ENCODE results near the gene ZNF736.

DNA sequence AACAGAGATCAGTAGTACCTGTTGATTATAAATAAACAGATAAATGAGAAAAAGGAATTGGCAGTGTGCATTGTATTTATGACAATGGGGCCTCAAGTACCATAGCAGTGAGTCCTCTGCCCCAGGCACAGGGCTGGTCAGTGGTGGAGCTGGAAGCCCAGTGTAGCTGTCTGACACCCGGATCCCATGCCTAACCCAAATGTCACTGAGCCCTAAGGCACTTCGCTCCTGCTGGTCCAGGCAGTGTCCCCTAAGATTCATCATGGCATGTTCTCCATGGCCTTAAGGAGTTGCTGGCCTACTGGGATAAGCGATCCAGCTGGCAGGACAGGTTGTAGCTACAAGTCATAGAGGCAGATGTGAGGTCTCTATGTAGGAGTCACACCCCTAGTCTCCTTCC lies 3.3 kb upstream of the ZNF736 start:
- no peak for TF ChIP-seq ZNF148 (tag by site-specific recombination; IDR thresholded peaks at IDR 0.05; ENCODE audit: borderline replicate concordance)
- no peak for TF ChIP-seq SP2 (tag by site-specific recombination; IDR thresholded peaks at IDR 0.05)
- no peak for TF ChIP-seq ZBTB8A (tag by site-specific recombination; IDR thresholded peaks at IDR 0.05)
- TF ChIP-seq, protein P1, sequence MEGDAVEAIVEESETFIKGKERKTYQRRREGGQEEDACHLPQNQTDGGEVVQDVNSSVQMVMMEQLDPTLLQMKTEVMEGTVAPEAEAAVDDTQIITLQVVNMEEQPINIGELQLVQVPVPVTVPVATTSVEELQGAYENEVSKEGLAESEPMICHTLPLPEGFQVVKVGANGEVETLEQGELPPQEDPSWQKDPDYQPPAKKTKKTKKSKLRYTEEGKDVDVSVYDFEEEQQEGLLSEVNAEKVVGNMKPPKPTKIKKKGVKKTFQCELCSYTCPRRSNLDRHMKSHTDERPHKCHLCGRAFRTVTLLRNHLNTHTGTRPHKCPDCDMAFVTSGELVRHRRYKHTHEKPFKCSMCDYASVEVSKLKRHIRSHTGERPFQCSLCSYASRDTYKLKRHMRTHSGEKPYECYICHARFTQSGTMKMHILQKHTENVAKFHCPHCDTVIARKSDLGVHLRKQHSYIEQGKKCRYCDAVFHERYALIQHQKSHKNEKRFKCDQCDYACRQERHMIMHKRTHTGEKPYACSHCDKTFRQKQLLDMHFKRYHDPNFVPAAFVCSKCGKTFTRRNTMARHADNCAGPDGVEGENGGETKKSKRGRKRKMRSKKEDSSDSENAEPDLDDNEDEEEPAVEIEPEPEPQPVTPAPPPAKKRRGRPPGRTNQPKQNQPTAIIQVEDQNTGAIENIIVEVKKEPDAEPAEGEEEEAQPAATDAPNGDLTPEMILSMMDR (tag by site-specific recombination; IDR thresholded peaks at IDR 0.05): no peak
- TF ChIP-seq ZFP3 (tag by site-specific recombination; IDR thresholded peaks at IDR 0.05; ENCODE audit: low read depth): no peak
- no peak for TF ChIP-seq KLF7 (tag by site-specific recombination; IDR thresholded peaks at IDR 0.05; ENCODE audit: borderline replicate concordance)
- TF ChIP-seq ZNF664 (tag by site-specific recombination; IDR thresholded peaks at IDR 0.05): no peak
- TF ChIP-seq ZBTB44 (tag by site-specific recombination; IDR thresholded peaks at IDR 0.05): no peak
- no peak for TF ChIP-seq ZNF792 (tag by site-specific recombination; IDR thresholded peaks at IDR 0.05)
- TF ChIP-seq YY1 (tag by site-specific recombination; IDR thresholded peaks at IDR 0.05): no peak
- no peak for TF ChIP-seq MYNN (tag by site-specific recombination; IDR thresholded peaks at IDR 0.05; ENCODE audit: borderline replicate concordance)
- TF ChIP-seq, protein P2, sequence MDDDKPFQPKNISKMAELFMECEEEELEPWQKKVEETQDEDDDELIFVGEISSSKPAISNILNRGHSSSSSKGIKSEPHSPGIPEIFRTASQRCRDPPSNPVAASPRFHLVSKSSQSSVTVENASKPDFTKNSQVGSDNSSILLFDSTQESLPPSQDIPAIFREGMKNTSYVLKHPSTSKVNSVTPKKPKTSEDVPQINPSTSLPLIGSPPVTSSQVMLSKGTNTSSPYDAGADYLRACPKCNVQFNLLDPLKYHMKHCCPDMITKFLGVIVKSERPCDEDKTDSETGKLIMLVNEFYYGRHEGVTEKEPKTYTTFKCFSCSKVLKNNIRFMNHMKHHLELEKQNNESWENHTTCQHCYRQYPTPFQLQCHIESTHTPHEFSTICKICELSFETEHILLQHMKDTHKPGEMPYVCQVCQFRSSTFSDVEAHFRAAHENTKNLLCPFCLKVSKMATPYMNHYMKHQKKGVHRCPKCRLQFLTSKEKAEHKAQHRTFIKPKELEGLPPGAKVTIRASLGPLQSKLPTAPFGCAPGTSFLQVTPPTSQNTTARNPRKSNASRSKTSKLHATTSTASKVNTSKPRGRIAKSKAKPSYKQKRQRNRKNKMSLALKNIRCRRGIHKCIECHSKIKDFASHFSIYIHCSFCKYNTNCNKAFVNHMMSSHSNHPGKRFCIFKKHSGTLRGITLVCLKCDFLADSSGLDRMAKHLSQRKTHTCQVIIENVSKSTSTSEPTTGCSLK (tag by site-specific recombination; IDR thresholded peaks at IDR 0.05): no peak
